Body of pancreas (tissue), 4 donors: ENCODE data around the gene CEP44.
"Not testable (repeated sequence)": the region's sequence is repeated elsewhere in the genome, so short reads cannot be mapped to it uniquely, and the experiment has no call there.

Source experiments
- CTCF ChIP-seq, 7 experiments: fragments of 450-650 bp in 4 of 7; fragments of 200-600 bp in 3 of 7; sonication (generic) in 3 of 7; IDR thresholded peaks; one replicate each; pipeline ENCODE4 v1.5.1; 2016 to 2019; ENCODE audit warnings: antibody characterized with exemption in 7 of 7
- POLR2A ChIP-seq, 3 donors: fragments of 450-650 bp; IDR thresholded peaks; one replicate each; pipeline ENCODE4 v1.6.1; 2016; ENCODE audit warnings: antibody characterized with exemption in 3 of 3, mild to moderate bottlenecking in 2 of 3

GRCh38 chr4:174295142-174295541, 11.4 kb downstream of the CEP44 start:
- TF ChIP-seq CTCF, POLR2A (IDR thresholded peaks at IDR 0.05): not testable (repeated sequence)
